Nephron progenitor cell (in vitro differentiated cells): ENCODE results near the gene PLEKHM3.
"Not testable (repeated sequence)": the region's sequence is repeated elsewhere in the genome, so short reads cannot be mapped to it uniquely, and the experiment has no call there.

Experiments
- DNase-seq: peaks from one replicate; pipeline ENCODE4 v3.0.0; 2021
- H3K27ac Mint-ChIP-seq: 2 replicates; pipeline ENCODE4 v1.8.0; 2021; ENCODE audit warnings: mild to moderate bottlenecking, moderate library complexity, mixed read lengths
- H3K27me3 Mint-ChIP-seq: 2 replicates; pipeline ENCODE4 v1.8.0; 2021; ENCODE audit warnings: mild to moderate bottlenecking, low read depth, mixed read lengths; ENCODE audit not compliant: poor library complexity
- H3K36me3 Mint-ChIP-seq: 2 replicates; pipeline ENCODE4 v1.8.0; 2021; ENCODE audit warnings: low read depth, mixed read lengths
- H3K4me1 Mint-ChIP-seq: 2 replicates; pipeline ENCODE4 v1.8.0; 2021; ENCODE audit warnings: mixed read lengths
- H3K4me3 Mint-ChIP-seq: 2 replicates; pipeline ENCODE4 v1.8.0; 2021; ENCODE audit warnings: mild to moderate bottlenecking, moderate library complexity, mixed read lengths
- H3K9me3 Mint-ChIP-seq: 2 replicates; pipeline ENCODE4 v1.8.0; 2021; ENCODE audit warnings: mild to moderate bottlenecking, moderate library complexity, mixed read lengths
- TF ChIP-seq, protein P1 (sequence below): fragments of 200-600 bp; sonication (generic); IDR thresholded peaks from 2 replicates; pipeline ENCODE4 v1.5.0; 2021; ENCODE audit warnings: antibody characterized with exemption

The PLEKHM3 gene

DNA sequence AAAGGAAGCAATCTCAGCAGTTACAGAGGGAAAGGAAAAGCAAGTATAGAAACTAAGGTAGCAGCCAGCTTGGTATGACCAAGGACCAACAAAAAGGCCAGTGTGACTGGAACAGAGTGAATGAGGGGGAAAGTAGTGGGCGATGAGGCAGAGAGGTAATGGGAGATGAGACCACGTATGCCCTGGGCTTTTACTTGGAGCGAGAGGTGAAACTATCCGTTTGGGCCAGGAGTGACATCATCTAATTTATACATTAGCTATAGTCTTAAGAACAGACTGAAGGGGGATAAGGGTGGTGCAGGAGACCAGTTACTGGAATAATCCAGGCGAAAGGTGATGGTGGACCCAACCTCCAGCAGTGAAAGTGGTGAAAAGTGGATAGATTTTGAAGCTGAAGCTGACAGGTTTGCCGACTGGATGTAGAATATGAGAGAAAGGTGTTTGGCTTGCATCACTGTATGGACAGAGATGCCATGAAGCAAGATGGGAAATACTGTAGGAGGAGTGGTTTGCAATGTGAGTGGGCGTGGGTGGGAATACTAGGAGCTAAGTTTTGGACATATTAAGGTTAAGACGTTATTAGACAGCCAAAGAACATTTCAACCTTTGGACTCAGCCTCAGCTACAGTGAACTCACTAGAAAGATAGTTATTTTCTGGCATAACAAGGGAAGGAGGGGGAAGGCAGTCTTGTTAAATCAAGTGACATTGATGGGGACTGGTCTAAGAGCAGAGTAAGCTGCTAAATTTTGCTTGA, 106.0 kb downstream of the PLEKHM3 start:
- Mint-ChIP-seq H3K4me3 (no peak overlapping the region), H3K27me3 (peaks cover 3% of the 10 kb centered on the region), H3K9me3 (no peaks in the 10 kb centered on the region), H3K27ac (no peak overlapping the region), H3K4me1 (no peaks in the 10 kb centered on the region), H3K36me3 (peaks cover 6% of the 10 kb centered on the region)
- TF ChIP-seq, protein P1, sequence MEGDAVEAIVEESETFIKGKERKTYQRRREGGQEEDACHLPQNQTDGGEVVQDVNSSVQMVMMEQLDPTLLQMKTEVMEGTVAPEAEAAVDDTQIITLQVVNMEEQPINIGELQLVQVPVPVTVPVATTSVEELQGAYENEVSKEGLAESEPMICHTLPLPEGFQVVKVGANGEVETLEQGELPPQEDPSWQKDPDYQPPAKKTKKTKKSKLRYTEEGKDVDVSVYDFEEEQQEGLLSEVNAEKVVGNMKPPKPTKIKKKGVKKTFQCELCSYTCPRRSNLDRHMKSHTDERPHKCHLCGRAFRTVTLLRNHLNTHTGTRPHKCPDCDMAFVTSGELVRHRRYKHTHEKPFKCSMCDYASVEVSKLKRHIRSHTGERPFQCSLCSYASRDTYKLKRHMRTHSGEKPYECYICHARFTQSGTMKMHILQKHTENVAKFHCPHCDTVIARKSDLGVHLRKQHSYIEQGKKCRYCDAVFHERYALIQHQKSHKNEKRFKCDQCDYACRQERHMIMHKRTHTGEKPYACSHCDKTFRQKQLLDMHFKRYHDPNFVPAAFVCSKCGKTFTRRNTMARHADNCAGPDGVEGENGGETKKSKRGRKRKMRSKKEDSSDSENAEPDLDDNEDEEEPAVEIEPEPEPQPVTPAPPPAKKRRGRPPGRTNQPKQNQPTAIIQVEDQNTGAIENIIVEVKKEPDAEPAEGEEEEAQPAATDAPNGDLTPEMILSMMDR = no peak
- no peak for DNase-seq

GRCh38 chr2:207914716-207915115, 110.6 kb downstream of the PLEKHM3 start:
- Mint-ChIP-seq H3K36me3 (peaks cover 6% of the 10 kb centered on the region), H3K4me3 (no peak overlapping the region), H3K27ac (no peak overlapping the region), H3K9me3 (no peaks in the 10 kb centered on the region), H3K27me3 (peaks cover 7% of the 10 kb centered on the region), H3K4me1 (peaks cover 9% of the 10 kb centered on the region)
- TF ChIP-seq, protein P1 = no peak
- DNase-seq = no peak

DNA sequence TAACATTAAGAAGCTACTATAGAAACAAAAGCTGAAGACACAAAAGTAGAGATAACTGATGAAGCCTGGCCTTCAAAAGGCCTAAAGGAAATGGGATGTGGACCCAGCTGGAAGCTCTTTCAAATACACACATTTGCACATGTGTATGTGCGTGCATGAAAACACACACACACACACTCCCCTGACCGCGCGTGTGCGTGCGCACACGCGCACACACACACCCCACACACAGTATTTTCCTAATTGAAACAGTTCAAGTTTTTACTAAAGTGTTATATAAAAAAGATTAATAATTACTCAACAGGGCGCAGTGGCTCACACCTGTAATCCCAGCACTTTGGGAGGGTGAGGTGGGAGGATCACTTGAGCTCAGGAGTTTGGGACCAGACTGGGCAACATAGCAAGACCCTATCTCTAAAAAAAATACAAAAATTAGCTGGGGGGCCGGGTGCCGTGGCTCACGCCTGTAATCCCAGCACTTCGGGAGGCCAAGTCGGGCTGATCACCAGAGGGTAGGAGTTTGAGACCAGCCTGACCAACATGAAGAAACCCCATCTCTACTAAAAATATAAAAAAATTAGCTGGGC, 111.5 kb downstream of the PLEKHM3 start:
- Mint-ChIP-seq H3K9me3 (no peaks in the 10 kb centered on the region), H3K36me3 (peaks cover 6% of the 10 kb centered on the region), H3K27ac (no peak overlapping the region), H3K27me3 (peaks cover 7% of the 10 kb centered on the region), H3K4me3 (no peak overlapping the region), H3K4me1 (peaks cover 9% of the 10 kb centered on the region)
- no peak for DNase-seq
- TF ChIP-seq, protein P1 = no peak

DNA sequence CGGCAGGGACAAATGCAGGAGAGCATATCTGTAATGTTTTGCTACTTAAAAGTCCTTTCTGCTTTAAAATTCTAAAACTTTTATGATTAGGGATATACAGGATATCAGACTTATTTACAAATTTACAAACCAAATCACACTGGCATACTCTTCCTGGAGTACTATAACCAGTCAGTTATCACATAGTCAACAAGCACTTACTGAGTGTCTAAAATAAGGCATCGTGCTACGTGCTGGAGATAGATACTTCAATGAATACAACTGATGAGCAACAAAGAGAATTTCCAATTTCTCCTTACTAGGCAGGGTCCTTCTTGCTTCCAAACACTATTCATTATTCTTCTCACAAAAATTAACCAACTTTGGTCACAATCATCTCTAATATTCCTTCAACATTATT, 113.5 kb downstream of the PLEKHM3 start:
- Mint-ChIP-seq H3K36me3 (peaks cover 6% of the 10 kb centered on the region), H3K4me3 (no peak overlapping the region), H3K4me1 (peaks cover 9% of the 10 kb centered on the region), H3K27me3 (peaks cover 7% of the 10 kb centered on the region), H3K9me3 (no peaks in the 10 kb centered on the region), H3K27ac (no peak overlapping the region)
- TF ChIP-seq, protein P1 = no peak
- DNase-seq = no peak

DNA sequence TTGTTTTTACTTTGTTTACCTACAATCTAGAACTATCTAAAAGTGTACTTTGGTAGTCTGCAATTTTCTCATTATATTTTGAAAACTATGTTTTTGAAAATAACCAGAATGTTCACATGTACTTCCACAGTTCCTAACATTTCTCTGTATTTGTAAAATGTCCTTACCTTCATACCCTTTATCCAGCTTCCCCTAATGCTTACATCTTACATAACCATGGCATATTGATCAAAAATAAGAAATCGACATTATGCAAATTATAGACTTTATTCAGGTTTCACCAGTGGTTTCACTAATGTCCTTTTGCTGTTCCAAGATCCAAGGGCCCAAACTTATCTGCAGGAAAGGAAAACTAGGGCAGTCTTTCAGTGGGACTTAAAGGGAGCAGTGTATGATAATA, 114.1 kb downstream of the PLEKHM3 start:
- no peak for DNase-seq
- Mint-ChIP-seq H3K27me3 (peaks cover 7% of the 10 kb centered on the region), H3K9me3 (no peaks in the 10 kb centered on the region), H3K4me1 (peaks cover 9% of the 10 kb centered on the region), H3K27ac (no peak overlapping the region), H3K36me3 (peaks cover 6% of the 10 kb centered on the region), H3K4me3 (no peak overlapping the region)
- TF ChIP-seq, protein P1 = no peak

GRCh38 chr2:207906495-207906894, 118.8 kb downstream of the PLEKHM3 start:
- H3K27me3 Mint-ChIP-seq, H3K36me3 Mint-ChIP-seq, H3K9me3 Mint-ChIP-seq, DNase-seq, H3K27ac Mint-ChIP-seq, H3K4me1 Mint-ChIP-seq, H3K4me3 Mint-ChIP-seq: not testable (repeated sequence)
